HepG2 (cell line): Measurements from ENCODE around the gene SRF. TPM values are rescaled to one million over a fixed set of nuclear protein-coding genes. Genes with fewer than 3 reads are reported as not detected.
A peak's percentile ranks its signal among the peaks of the same experiment; 100 is the strongest.

ENCODE experiments used
- BRF2 ChIP-seq: sonication (generic); formaldehyde crosslinking; IDR thresholded peaks from 2 replicates; pipeline ENCODE4 v1.8.1; 2022; ENCODE audit warnings: mild to moderate bottlenecking, missing genetic modification reagents
- CERS6 ChIP-seq: sonication (generic); formaldehyde crosslinking; IDR thresholded peaks from 2 replicates; pipeline ENCODE4 v1.5.0; 2020; ENCODE audit warnings: missing genetic modification reagents
- HOXA7 ChIP-seq: sonication (generic); formaldehyde crosslinking; IDR thresholded peaks from 2 replicates; pipeline ENCODE4 v1.8.1; 2022; ENCODE audit warnings: mild to moderate bottlenecking, missing genetic modification reagents, moderate library complexity
- KMT2B ChIP-seq: IDR thresholded peaks from 2 replicates; pipeline ENCODE4 v1.6.1; 2016; ENCODE audit warnings: missing genetic modification reagents, missing compliant biosample characterization
- LCORL ChIP-seq, 2 experiments: fragments of 450-650 bp in 1 of 2; sonication (generic) in 1 of 2; formaldehyde crosslinking in 1 of 2; IDR thresholded peaks; 2 replicates each; pipeline versions ENCODE4 v1.5.0 to v1.6.1; 2017 to 2020; ENCODE audit warnings: antibody characterized with exemption in 1 of 2, missing genetic modification reagents in 1 of 2
- MED1 ChIP-seq: sonication (generic); formaldehyde crosslinking; IDR thresholded peaks from 2 replicates; pipeline ENCODE4 v1.4.0; 2020; ENCODE audit warnings: missing genetic modification reagents
- NRL ChIP-seq: sonication (generic); formaldehyde crosslinking; IDR thresholded peaks from 2 replicates; pipeline ENCODE4 v1.5.0; 2020; ENCODE audit warnings: missing genetic modification reagents, mild to moderate bottlenecking, moderate library complexity, borderline replicate concordance
- PHF21A ChIP-seq: sonication (generic); formaldehyde crosslinking; IDR thresholded peaks from 2 replicates; pipeline ENCODE4 v1.5.0; 2020; ENCODE audit warnings: mild to moderate bottlenecking, missing genetic modification reagents
- REXO4 ChIP-seq: sonication (generic); formaldehyde crosslinking; IDR thresholded peaks from 2 replicates; pipeline ENCODE4 v1.8.0; 2022; ENCODE audit warnings: missing genetic modification reagents, mild to moderate bottlenecking, borderline replicate concordance
- RFX1 ChIP-seq: fragments of 450-650 bp; IDR thresholded peaks from 2 replicates; pipeline ENCODE4 v1.6.1; 2017
- ZNF407 ChIP-seq: sonication (generic); formaldehyde crosslinking; IDR thresholded peaks from one replicate; pipeline ENCODE4 v1.5.1; 2020; ENCODE audit warnings: mild to moderate bottlenecking, missing genetic modification reagents; ENCODE audit errors: not compliant biosample characterization
- ZNF652 ChIP-seq: IDR thresholded peaks from 2 replicates; pipeline ENCODE4 v1.6.1; 2016; ENCODE audit warnings: low read depth, borderline replicate concordance
- ZNF770 ChIP-seq: sonication (generic); formaldehyde crosslinking; IDR thresholded peaks from 2 replicates; pipeline ENCODE4 v1.5.0; 2020; ENCODE audit warnings: mild to moderate bottlenecking, missing genetic modification reagents
- polyA plus RNA-seq, 8 experiments: library from polyadenylated mRNA; depleted of rRNA in 3 of 8; stranded (reverse) in 7 of 8; unstranded in 1 of 8; fragments of >200 nt; fragmentation: Illumina TruSeq in 4 of 8; extraction: Trizol in 4 of 8; gene quantifications; 2 replicates each; pipeline versions ENCODE4 v1.2.1 to v1.2.3, GENCODE V29; 2011 to 2016; ENCODE audit warnings: low read depth in 4 of 8, missing spikeins in 1 of 8, mixed read lengths in 1 of 8; ENCODE audit not compliant: insufficient read depth in 1 of 8
- total RNA-seq, 5 experiments: library from RNA; depleted of rRNA; stranded (reverse); fragments of >200 nt; fragmentation: Illumina TruSeq; extraction: Trizol; gene quantifications; 2 replicates each; pipeline ENCODE4 v1.2.3, GENCODE V29; 2016; ENCODE audit warnings: low read depth in 1 of 5

SRF gene
- total and polyA plus RNA-seq, 2 of the 13 experiments (the other 11 are each of a cell fraction or from before 2014, with no cell fraction given), result 25.5 to 44.1 TPM

- TF ChIP-seq ZNF652 (CRISPR knock-in tag) (no peak; the same call in 1 of the 2 replicates), MED1 (peak; percentile 69), CERS6 (CRISPR knock-in tag) (no peak), ZNF770 (CRISPR knock-in tag) (peak; percentile 25; the same call in 1 of the 2 replicates), REXO4 (no peak), LCORL (IDR thresholded peaks at IDR 0.05) (no peak), LCORL (CRISPR knock-in tag; IDR thresholded peaks at IDR 0.05) (peak; percentile 76), HOXA7 (CRISPR knock-in tag) (no peak), KMT2B (CRISPR knock-in tag) (peak; percentile 96), BRF2 (CRISPR knock-in tag) (peak; percentile 15; the same call in 1 of the 2 replicates), NRL (peak; percentile 90; the same call in 1 of the 2 replicates), RFX1 (no peak), PHF21A (CRISPR knock-in tag) (peak; percentile 53; the same call in 1 of the 2 replicates), ZNF407 (CRISPR knock-in tag) (peak; percentile 83)
These were observed 11.1 kb downstream of the SRF start, which contains the start of gene CUL9 (continued) for GRCh38 chr6:43181942-43182860.
